MM.1S (cell line): Measurements from ENCODE around the gene TSSK3.

ENCODE experiments used
- DNase-seq: peaks from one replicate; pipeline ENCODE4 v3.0.0-alpha.2; 2015
- H2AFZ ChIP-seq: fragments of 300-600 bp; sonication (generic); 2 replicates; pipeline ENCODE4 v1.6.0; 2016; ENCODE audit warnings: antibody characterized with exemption, low read length
- H3F3A ChIP-seq: fragments of 300-600 bp; sonication (generic); 2 replicates; pipeline ENCODE4 v1.6.1; 2016; ENCODE audit warnings: mild to moderate bottlenecking, antibody characterized with exemption, low read length, moderate library complexity, mixed read lengths; ENCODE audit not compliant: insufficient read depth
- H3K27ac ChIP-seq: fragments of 300-600 bp; sonication (generic); 2 replicates; pipeline ENCODE4 v1.5.1; 2016; ENCODE audit warnings: mild to moderate bottlenecking, low read length
- H3K27me3 ChIP-seq: fragments of 300-600 bp; sonication (generic); replicated peaks from 2 replicates; pipeline ENCODE4 v1.6.0; 2016; ENCODE audit warnings: low read length; ENCODE audit not compliant: insufficient read depth
- H3K36me3 ChIP-seq: fragments of 300-600 bp; sonication (generic); replicated peaks from 2 replicates; pipeline ENCODE4 v1.6.1; 2016; ENCODE audit warnings: mild to moderate bottlenecking, low read length, mixed read lengths; ENCODE audit not compliant: insufficient read depth
- H3K4me1 ChIP-seq: fragments of 300-600 bp; sonication (generic); 2 replicates; pipeline ENCODE4 v1.6.1; 2016; ENCODE audit warnings: low read length, mixed read lengths
- H3K4me2 ChIP-seq: fragments of 300-600 bp; sonication (generic); 2 replicates; pipeline ENCODE4 v1.6.0; 2016; ENCODE audit warnings: low read depth, low read length
- H3K4me3 ChIP-seq: fragments of 300-600 bp; sonication (generic); 2 replicates; pipeline ENCODE4 v1.5.1; 2016; ENCODE audit warnings: low read length, mixed read lengths
- H3K79me2 ChIP-seq: fragments of 300-600 bp; sonication (generic); 2 replicates; pipeline ENCODE4 v1.6.1; 2016; ENCODE audit warnings: mixed run types, low read length, mixed read lengths
- H3K9ac ChIP-seq: fragments of 300-600 bp; sonication (generic); 2 replicates; pipeline ENCODE4 v1.6.1; 2016; ENCODE audit warnings: low read length, mixed read lengths
- H3K9me2 ChIP-seq: fragments of 300-600 bp; sonication (generic); replicated peaks from 2 replicates; pipeline ENCODE4 v1.6.1; 2016; ENCODE audit warnings: mild to moderate bottlenecking, low read length, mixed read lengths; ENCODE audit not compliant: insufficient read depth
- H3K9me3 ChIP-seq: fragments of 300-600 bp; sonication (generic); replicated peaks from 2 replicates; pipeline ENCODE4 v1.6.1; 2016; ENCODE audit warnings: mild to moderate bottlenecking, low read length, mixed read lengths; ENCODE audit not compliant: insufficient read depth
- H4K20me1 ChIP-seq: fragments of 300-600 bp; sonication (generic); 2 replicates; pipeline ENCODE4 v1.6.1; 2016; ENCODE audit warnings: mild to moderate bottlenecking, low read length, moderate library complexity, mixed read lengths; ENCODE audit not compliant: insufficient read depth
- EZH2 ChIP-seq: fragments of 300-600 bp; sonication (generic); optimal IDR thresholded peaks from 2 replicates; pipeline ENCODE3; 2017; ENCODE audit warnings: low read depth, mild to moderate bottlenecking, antibody characterized with exemption, low read length, mixed read lengths
- EZH2phosphoT487 ChIP-seq: fragments of 300-600 bp; sonication (generic); IDR thresholded peaks from 2 replicates; pipeline ENCODE4 v1.6.1; 2018; ENCODE audit warnings: antibody characterized with exemption, low read length
- TF ChIP-seq, protein P1 (sequence below): fragments of 300-600 bp; sonication (generic); IDR thresholded peaks from 2 replicates; pipeline ENCODE4 v1.5.1; 2016; ENCODE audit warnings: antibody characterized with exemption, low read length, mixed read lengths

Gene TSSK3, protein sequence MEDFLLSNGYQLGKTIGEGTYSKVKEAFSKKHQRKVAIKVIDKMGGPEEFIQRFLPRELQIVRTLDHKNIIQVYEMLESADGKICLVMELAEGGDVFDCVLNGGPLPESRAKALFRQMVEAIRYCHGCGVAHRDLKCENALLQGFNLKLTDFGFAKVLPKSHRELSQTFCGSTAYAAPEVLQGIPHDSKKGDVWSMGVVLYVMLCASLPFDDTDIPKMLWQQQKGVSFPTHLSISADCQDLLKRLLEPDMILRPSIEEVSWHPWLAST

DNA sequence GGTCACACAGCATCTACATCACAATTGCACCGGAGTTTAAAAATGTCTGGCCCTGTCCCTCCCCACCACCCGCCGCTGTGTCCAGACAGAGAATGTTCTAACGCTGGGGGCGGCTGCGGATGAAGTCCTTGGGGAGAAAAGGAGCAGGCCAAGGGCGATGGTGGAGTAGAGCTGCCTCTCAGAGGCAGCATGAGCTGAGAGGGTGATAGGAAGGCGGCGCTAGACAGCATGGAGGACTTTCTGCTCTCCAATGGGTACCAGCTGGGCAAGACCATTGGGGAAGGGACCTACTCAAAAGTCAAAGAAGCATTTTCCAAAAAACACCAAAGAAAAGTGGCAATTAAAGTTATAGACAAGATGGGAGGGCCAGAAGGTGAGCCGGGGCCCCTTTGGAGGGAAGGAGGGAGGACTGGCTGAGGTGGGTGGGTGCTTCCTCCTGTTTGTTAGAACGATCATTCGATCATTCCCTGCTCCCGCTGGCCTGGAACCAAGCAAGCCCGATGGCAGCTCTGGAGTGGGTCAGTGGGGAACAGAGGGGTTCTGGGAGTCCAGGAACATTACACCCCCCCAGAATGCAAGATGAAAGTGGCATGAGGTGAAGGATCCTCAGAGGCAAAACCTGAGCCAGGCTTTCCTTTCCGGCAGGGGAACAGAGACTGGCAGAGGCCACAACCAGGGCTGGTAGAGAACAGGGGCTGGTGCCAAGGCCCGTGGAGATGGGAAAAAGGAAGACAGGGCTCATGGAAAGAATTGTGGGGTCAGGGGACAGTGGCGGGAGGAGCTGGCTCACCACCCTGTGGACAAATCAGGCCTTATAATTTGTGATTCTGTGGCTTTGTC, at the start of gene TSSK3, which contains the start of gene FAM229A:
Gene TSSK3, plus strand, starts transcription at position 66 of the 840 bp plus-strand sequence. Its CDS starts 163 bp downstream, at position 229.
Gene FAM229A, minus strand, starts transcription at position 12 of the 840 bp plus-strand sequence. CDS start 394 bp downstream, outside the sequence.
- Histone ChIP-seq H3K79me2 (no peaks in the 10 kb centered on the region), H3F3A (no peaks in the 10 kb centered on the region), H3K9me2 (no peaks in the 10 kb centered on the region), H3K27ac (no peak within 1 kb of the TSS), H4K20me1 (no peaks in the 10 kb centered on the region), H2AFZ (no peak within 1 kb of the TSS), H3K9ac (no peak within 1 kb of the TSS), H3K27me3 (no peaks in the 10 kb centered on the region), H3K4me3 (no peak within 1 kb of the TSS), H3K9me3 (no peaks in the 10 kb centered on the region), H3K36me3 (no peaks in the 10 kb centered on the region; the same call in none of the 2 replicates), H3K4me1 (no peaks in the 10 kb centered on the region), H3K4me2 (no peak within 1 kb of the TSS)
- DNase-seq, result no peak
- TF ChIP-seq, protein P1, sequence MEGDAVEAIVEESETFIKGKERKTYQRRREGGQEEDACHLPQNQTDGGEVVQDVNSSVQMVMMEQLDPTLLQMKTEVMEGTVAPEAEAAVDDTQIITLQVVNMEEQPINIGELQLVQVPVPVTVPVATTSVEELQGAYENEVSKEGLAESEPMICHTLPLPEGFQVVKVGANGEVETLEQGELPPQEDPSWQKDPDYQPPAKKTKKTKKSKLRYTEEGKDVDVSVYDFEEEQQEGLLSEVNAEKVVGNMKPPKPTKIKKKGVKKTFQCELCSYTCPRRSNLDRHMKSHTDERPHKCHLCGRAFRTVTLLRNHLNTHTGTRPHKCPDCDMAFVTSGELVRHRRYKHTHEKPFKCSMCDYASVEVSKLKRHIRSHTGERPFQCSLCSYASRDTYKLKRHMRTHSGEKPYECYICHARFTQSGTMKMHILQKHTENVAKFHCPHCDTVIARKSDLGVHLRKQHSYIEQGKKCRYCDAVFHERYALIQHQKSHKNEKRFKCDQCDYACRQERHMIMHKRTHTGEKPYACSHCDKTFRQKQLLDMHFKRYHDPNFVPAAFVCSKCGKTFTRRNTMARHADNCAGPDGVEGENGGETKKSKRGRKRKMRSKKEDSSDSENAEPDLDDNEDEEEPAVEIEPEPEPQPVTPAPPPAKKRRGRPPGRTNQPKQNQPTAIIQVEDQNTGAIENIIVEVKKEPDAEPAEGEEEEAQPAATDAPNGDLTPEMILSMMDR, result no peak
- TF ChIP-seq EZH2phosphoT487 (no peak), EZH2 (no peak)

DNA sequence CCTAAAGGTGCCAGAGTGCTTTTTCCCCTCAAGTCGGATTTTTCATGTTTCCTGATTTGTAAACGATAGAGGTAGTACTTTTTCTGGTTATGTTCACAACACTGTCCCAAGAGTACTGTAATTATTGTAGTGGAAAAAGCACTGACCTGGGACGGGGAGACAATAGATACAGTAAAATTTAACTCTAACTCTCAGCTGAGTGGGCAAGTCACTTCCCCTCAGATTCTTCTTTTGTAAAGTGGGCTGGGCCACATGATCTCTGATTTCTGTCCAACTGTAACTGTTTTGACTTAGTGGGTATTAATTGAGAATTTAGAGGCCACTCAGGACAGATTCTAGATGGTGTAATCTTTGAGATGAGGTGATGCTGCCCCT, 45.4 kb upstream of the TSSK3 start:
- no peak overlapping the region for H3K27ac ChIP-seq
- TF ChIP-seq EZH2 (no peak), EZH2phosphoT487 (no peak)
- TF ChIP-seq, protein P1, result no peak
- H3K79me2 ChIP-seq, result peaks cover 61% of the 10 kb centered on the region
- H3F3A ChIP-seq, result no peaks in the 10 kb centered on the region
- H2AFZ ChIP-seq, result no peak overlapping the region
- H3K4me3 ChIP-seq, result no peak overlapping the region
- no peaks in the 10 kb centered on the region for H3K36me3 ChIP-seq
- no peak for DNase-seq
- no peak overlapping the region for H3K9ac ChIP-seq
- no peaks in the 10 kb centered on the region for H3K27me3 ChIP-seq
- no peaks in the 10 kb centered on the region for H3K9me3 ChIP-seq
- no peaks in the 10 kb centered on the region for H3K9me2 ChIP-seq
- no peak overlapping the region for H3K4me2 ChIP-seq
- 0 out of 2 replicates have a peak, but pooled peaks cover 4% of the 10 kb centered on the region for H4K20me1 ChIP-seq
- peaks cover 8% of the 10 kb centered on the region for H3K4me1 ChIP-seq

DNA sequence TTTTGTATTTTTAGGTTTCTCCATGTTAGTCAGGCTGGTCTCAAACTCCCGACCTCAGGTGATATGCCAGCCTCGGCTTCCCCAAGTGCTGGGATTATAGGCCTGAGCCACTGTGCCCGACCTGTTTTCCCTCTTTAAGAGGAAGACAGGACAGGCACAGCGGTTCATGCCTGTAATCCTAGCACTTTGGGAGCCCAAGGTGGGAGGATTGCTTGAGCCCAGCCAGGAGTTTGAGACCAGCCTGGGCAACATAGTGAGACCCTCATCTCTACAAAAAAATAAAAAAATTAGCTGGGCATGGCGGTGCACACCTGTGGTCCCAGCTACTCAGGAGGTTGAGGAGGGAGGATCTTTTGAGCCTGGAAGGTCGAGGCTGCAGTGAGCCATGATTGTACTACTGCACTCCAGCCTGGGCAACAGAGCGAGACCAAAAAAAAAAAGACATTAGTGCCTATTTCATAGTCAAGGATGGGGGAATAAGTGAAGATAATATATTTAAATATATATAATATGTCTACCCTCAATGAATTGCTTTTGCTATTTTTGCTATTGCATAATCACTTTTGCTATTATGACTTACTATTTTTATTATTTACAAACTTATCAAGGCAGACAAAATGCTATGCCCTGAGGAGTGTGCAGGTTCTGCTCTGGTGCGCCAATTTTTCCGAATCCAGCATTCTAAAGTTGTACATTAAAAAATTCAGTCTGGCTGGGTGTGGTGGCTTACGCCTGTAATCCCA, 44.0 kb upstream of the TSSK3 start:
- no peak for TF ChIP-seq EZH2
- TF ChIP-seq EZH2phosphoT487, result no peak
- TF ChIP-seq, protein P1, result no peak
- no peak overlapping the region for H3K27ac ChIP-seq
- no peaks in the 10 kb centered on the region for H3K36me3 ChIP-seq
- H3K27me3 ChIP-seq, result no peaks in the 10 kb centered on the region
- no peaks in the 10 kb centered on the region for H3K9me3 ChIP-seq
- 0 out of 2 replicates have a peak, but pooled peaks cover 3% of the 10 kb centered on the region for H3F3A ChIP-seq
- DNase-seq, result no peak
- no peak overlapping the region for H3K4me2 ChIP-seq
- no peak overlapping the region for H3K4me3 ChIP-seq
- H4K20me1 ChIP-seq, result 0 out of 2 replicates have a peak, but pooled peaks cover 4% of the 10 kb centered on the region
- no peak overlapping the region for H2AFZ ChIP-seq
- no peak overlapping the region for H3K9ac ChIP-seq
- H3K79me2 ChIP-seq, result peaks cover 54% of the 10 kb centered on the region
- H3K9me2 ChIP-seq, result no peaks in the 10 kb centered on the region
- H3K4me1 ChIP-seq, result peaks cover 13% of the 10 kb centered on the region
